BJ (cell line): ENCODE data around the gene POLE. TPM values are rescaled to one million over a fixed set of nuclear protein-coding genes. Genes with fewer than 3 reads are reported as not detected.

ENCODE experiments used
- CTCF ChIA-PET: fragments of 350-600 bp; formaldehyde crosslinking; extraction: SDS; loops from one replicate; lab custom pipeline; 2021; ENCODE audit warnings: antibody characterized with exemption, inconsistent platforms; lab: Yijun Ruan, JAX
- POLR2A ChIA-PET: fragments of 300-600 bp; sonication (Branson Sonifier 250); formaldehyde crosslinking; extraction: SDS; loops from one replicate; lab custom pipeline; 2021; ENCODE audit warnings: antibody characterized with exemption; lab: Charles Lee
- DNase-seq: peaks from one replicate; pipeline ENCODE4 v3.0.0-alpha.2; 2011; ENCODE audit warnings: low read depth
- H3K27me3 ChIP-seq: 2 replicates; pipeline ENCODE4 v1.6.0; 2011; ENCODE audit warnings: low read length; ENCODE audit not compliant: control insufficient read depth, insufficient read depth
- H3K36me3 ChIP-seq: 2 replicates; pipeline ENCODE4 v1.5.1; 2011; ENCODE audit warnings: low read length; ENCODE audit not compliant: control insufficient read depth, insufficient read depth
- H3K4me3 ChIP-seq: 2 replicates; pipeline ENCODE4 v1.5.1; 2011; ENCODE audit warnings: low read depth, mild to moderate bottlenecking, control low read depth, low read length
- CTCF ChIP-seq: IDR thresholded peaks from 2 replicates; pipeline ENCODE4 v1.5.1; 2011; ENCODE audit warnings: low read depth, mild to moderate bottlenecking, control low read depth, inconsistent platforms, low read length, moderate library complexity; ENCODE audit not compliant: insufficient read depth
- polyA plus RNA-seq: library from polyadenylated mRNA; depleted of rRNA; stranded (reverse); fragments of >200 nt; gene quantifications from 2 replicates; pipeline ENCODE4 v1.2.3, GENCODE V29; 2011

The POLE gene
- polyA plus RNA-seq, 1 experiment, result 17.7 TPM

- no peak overlapping the region for H3K4me3 ChIP-seq
- H3K27me3 ChIP-seq, result no peaks in the 10 kb centered on the region
- no peak for TF ChIP-seq CTCF
- ChIA-PET POLR2A (no interaction called here), CTCF (interaction anchor here (0.8 to 2.1 kb wide), 4 partner anchors 15 to 44 kb away, joined by 3 to 6 read pairs (median 4); partner anchors contain the start of gene LRCOL1)
- H3K36me3 ChIP-seq, result no peaks in the 10 kb centered on the region
- no peak for DNase-seq
Measured at GRCh38 chr12:132595183-132595582, 92.0 kb downstream of the POLE start.

- peak; percentile 79 for DNase-seq
- POLR2A ChIA-PET, result no interaction called here
- TF ChIP-seq CTCF, result no peak
- CTCF ChIA-PET, result interaction anchor here (1.6 kb wide), 2 partner anchors 33 to 45 kb away, joined by 3 to 5 read pairs; no protein-coding TSS in a partner anchor
- Histone ChIP-seq H3K27me3 (no peaks in the 10 kb centered on the region), H3K36me3 (no peaks in the 10 kb centered on the region), H3K4me3 (no peak overlapping the region)
Measured at GRCh38 chr12:132593938-132594358, 93.2 kb downstream of the POLE start.

- no peak for TF ChIP-seq CTCF
- CTCF ChIA-PET, result no interaction called here
- Histone ChIP-seq H3K4me3 (no peak overlapping the region), H3K27me3 (no peaks in the 10 kb centered on the region), H3K36me3 (no peaks in the 10 kb centered on the region)
- DNase-seq, result no peak
- POLR2A ChIA-PET, result no interaction called here
Measured at GRCh38 chr12:132593521-132593920, 93.6 kb downstream of the POLE start.

GRCh38 chr12:132593071-132593470 is 94.1 kb downstream of the POLE start:
- Histone ChIP-seq H3K36me3 (no peaks in the 10 kb centered on the region), H3K27me3 (no peaks in the 10 kb centered on the region), H3K4me3 (no peak overlapping the region)
- ChIA-PET POLR2A (no interaction called here), CTCF (no interaction called here)
- no peak for TF ChIP-seq CTCF
- DNase-seq, result no peak

- DNase-seq, result no peak
- Histone ChIP-seq H3K27me3 (no peaks in the 10 kb centered on the region), H3K36me3 (no peaks in the 10 kb centered on the region), H3K4me3 (no peak overlapping the region)
- no peak for TF ChIP-seq CTCF
- ChIA-PET CTCF (no interaction called here), POLR2A (no interaction called here)
Measured at GRCh38 chr12:132592282-132592970, 94.7 kb downstream of the POLE start.
